Mesodermal cell (in vitro differentiated cells): Measurements from ENCODE around the gene CIAPIN1.
"Not testable (repeated sequence)": the region's sequence is repeated elsewhere in the genome, so short reads cannot be mapped to it uniquely, and the experiment has no call there.

Experiments
- H3K27ac ChIP-seq: 2 replicates; pipeline ENCODE4 v1.7.0; 2013; ENCODE audit warnings: mild to moderate bottlenecking, low read depth, low read length, moderate library complexity; ENCODE audit not compliant: severe bottlenecking
- H3K36me3 ChIP-seq: 2 replicates; pipeline ENCODE4 v1.7.1; 2013; ENCODE audit warnings: mild to moderate bottlenecking, low read length, moderate library complexity; ENCODE audit not compliant: control insufficient read depth, insufficient read depth
- H3K4me1 ChIP-seq: one replicate; pipeline ENCODE4 v1.7.1; 2013; ENCODE audit warnings: mild to moderate bottlenecking, low read length; ENCODE audit not compliant: insufficient read depth, control insufficient read depth, poor library complexity, severe bottlenecking
- H3K4me3 ChIP-seq: 2 replicates; pipeline ENCODE4 v1.7.0; 2013; ENCODE audit warnings: low read length, control low read depth, mild to moderate bottlenecking; ENCODE audit not compliant: insufficient read depth, poor library complexity, severe bottlenecking; ENCODE audit errors: extremely low read depth
- H3K9me3 ChIP-seq: 2 replicates; pipeline ENCODE4 v1.7.1; 2013; ENCODE audit warnings: mild to moderate bottlenecking, low read length, moderate library complexity; ENCODE audit not compliant: control insufficient read depth
- WGBS, 2 experiments: methylation state at CpG; one replicate each; pipeline ENCODE4 v1.1.5; 2013; ENCODE audit warnings: missing lambda C conversion rate in 2 of 2; ENCODE audit not compliant: insufficient coverage in 2 of 2; 5-methylcytosine and 5-hydroxymethylcytosine counted together

CIAPIN1 gene

GRCh38 chr16:57403965-57404817 lies 43.0 kb downstream of the CIAPIN1 start, which contains the start of gene CCL17:
Gene CCL17, plus strand, starts transcription at chr16:57404767. Its CDS starts 9,166 bp downstream, at chr16:57413933.
- no peak within 1 kb of the TSS for H3K4me3 ChIP-seq
- no peaks in the 10 kb centered on the region for H3K36me3 ChIP-seq
- no peaks in the 10 kb centered on the region for H3K9me3 ChIP-seq
- 84 to 85% methylated on average over 16 to 17 of the region's 17 CpGs for WGBS, 2 experiments
- H3K4me1 ChIP-seq: no peaks in the 10 kb centered on the region
- no peak within 1 kb of the TSS for H3K27ac ChIP-seq

GRCh38 chr16:57401943-57402640 lies 45.1 kb downstream of the CIAPIN1 start:
- Histone ChIP-seq H3K27ac (no peak overlapping the region), H3K9me3 (no peaks in the 10 kb centered on the region), H3K4me1 (no peaks in the 10 kb centered on the region), H3K4me3 (no peak overlapping the region), H3K36me3 (no peaks in the 10 kb centered on the region)
- WGBS, 2 experiments: 51 to 57% methylated on average over 6 of the region's 7 CpGs

- 96 to 100% methylated on average over 1 to 3 of the region's 4 CpGs for WGBS, 2 experiments
- H3K4me3 ChIP-seq, H3K27ac ChIP-seq, H3K4me1 ChIP-seq, H3K36me3 ChIP-seq, H3K9me3 ChIP-seq: not testable (repeated sequence)
Measured at GRCh38 chr16:57397493-57397892, 49.7 kb downstream of the CIAPIN1 start.

- Histone ChIP-seq H3K4me1 (no peaks in the 10 kb centered on the region), H3K4me3 (no peak overlapping the region), H3K9me3 (no peaks in the 10 kb centered on the region), H3K36me3 (no peaks in the 10 kb centered on the region), H3K27ac (no peak overlapping the region)
- 85 to 93% methylated on average over 3 to 4 of the region's 4 CpGs for WGBS, 2 experiments
Measured at GRCh38 chr16:57396786-57397185, 50.4 kb downstream of the CIAPIN1 start.

- H3K27ac ChIP-seq: no peak overlapping the region
- no peak overlapping the region for H3K4me3 ChIP-seq
- no peaks in the 10 kb centered on the region for H3K9me3 ChIP-seq
- H3K36me3 ChIP-seq: no peaks in the 10 kb centered on the region
- H3K4me1 ChIP-seq: no peaks in the 10 kb centered on the region
- WGBS, 2 experiments: 89 to 100% methylated on average over 4 of the region's 5 CpGs
Measured at GRCh38 chr16:57395026-57395425, 52.2 kb downstream of the CIAPIN1 start.

- Histone ChIP-seq H3K4me1 (no peaks in the 10 kb centered on the region), H3K4me3 (no peak overlapping the region), H3K36me3 (no peaks in the 10 kb centered on the region), H3K9me3 (no peaks in the 10 kb centered on the region), H3K27ac (no peak overlapping the region)
- WGBS, 2 experiments: 88% methylated on average over 6 to 7 of the region's 7 CpGs
Measured at GRCh38 chr16:57394444-57394843, 52.7 kb downstream of the CIAPIN1 start.

GRCh38 chr16:57392694-57393093 lies 54.5 kb downstream of the CIAPIN1 start:
- Histone ChIP-seq H3K36me3 (no peaks in the 10 kb centered on the region), H3K4me1 (no peaks in the 10 kb centered on the region), H3K27ac (no peak overlapping the region), H3K9me3 (no peaks in the 10 kb centered on the region), H3K4me3 (no peak overlapping the region)
- 71 to 78% methylated on average over 1 of the region's 1 CpG for WGBS, 2 experiments

GRCh38 chr16:57391708-57392107 lies 55.5 kb downstream of the CIAPIN1 start:
- Histone ChIP-seq H3K4me3 (no peak overlapping the region), H3K36me3 (no peaks in the 10 kb centered on the region), H3K9me3 (no peaks in the 10 kb centered on the region), H3K27ac (no peak overlapping the region), H3K4me1 (no peaks in the 10 kb centered on the region)
- 100% methylated on average over 3 of the region's 5 CpGs; no CpG with 5 or more reads in 1 of the 2 experiments for WGBS, 2 experiments

GRCh38 chr16:57391300-57391699 lies 55.9 kb downstream of the CIAPIN1 start:
- H3K36me3 ChIP-seq: no peaks in the 10 kb centered on the region
- H3K4me1 ChIP-seq: no peaks in the 10 kb centered on the region
- WGBS, 2 experiments: 75 to 90% methylated on average over 4 of the region's 4 CpGs
- no peak overlapping the region for H3K4me3 ChIP-seq
- H3K9me3 ChIP-seq: no peaks in the 10 kb centered on the region
- no peak overlapping the region for H3K27ac ChIP-seq

GRCh38 chr16:57390636-57391295 lies 56.4 kb downstream of the CIAPIN1 start:
- no peaks in the 10 kb centered on the region for H3K4me1 ChIP-seq
- no peaks in the 10 kb centered on the region for H3K36me3 ChIP-seq
- no peak overlapping the region for H3K27ac ChIP-seq
- no peak overlapping the region for H3K4me3 ChIP-seq
- WGBS, 2 experiments: 87 to 93% methylated on average over 5 of the region's 5 CpGs
- no peaks in the 10 kb centered on the region for H3K9me3 ChIP-seq
